GM23248 (cell line): Measurements from ENCODE around the gene ROBO2. TPM values are rescaled to one million over a fixed set of nuclear protein-coding genes. Genes with fewer than 3 reads are reported as not detected.

Experiments
- DNase-seq: peaks from one replicate; pipeline ENCODE4 v3.0.0-alpha.2; 2015
- H2AFZ ChIP-seq: fragments of 200-600 bp; sonication (generic); 2 replicates; pipeline ENCODE4 v1.6.1; 2016; ENCODE audit warnings: antibody characterized with exemption
- H3F3A ChIP-seq: fragments of 200-600 bp; sonication (generic); 2 replicates; pipeline ENCODE4 v1.6.1; 2016; ENCODE audit warnings: mild to moderate bottlenecking, antibody characterized with exemption, mixed run types; ENCODE audit not compliant: insufficient read depth
- H3K27ac ChIP-seq: fragments of 200-600 bp; sonication (generic); 2 replicates; pipeline ENCODE4 v1.5.1; 2016; ENCODE audit warnings: mild to moderate bottlenecking
- H3K27me3 ChIP-seq: fragments of 200-600 bp; sonication (generic); replicated peaks from 2 replicates; pipeline ENCODE4 v1.6.1; 2016; ENCODE audit warnings: mild to moderate bottlenecking; ENCODE audit not compliant: insufficient read depth
- H3K36me3 ChIP-seq: fragments of 200-600 bp; sonication (generic); 2 replicates; pipeline ENCODE4 v1.6.1; 2016; ENCODE audit warnings: low read depth, mild to moderate bottlenecking
- H3K4me1 ChIP-seq: fragments of 200-600 bp; sonication (generic); 2 replicates; pipeline ENCODE4 v1.6.1; 2016; ENCODE audit warnings: mild to moderate bottlenecking; ENCODE audit not compliant: insufficient read depth
- H3K4me2 ChIP-seq: fragments of 200-600 bp; sonication (generic); one replicate; pipeline ENCODE4 v1.6.1; 2016; ENCODE audit warnings: mild to moderate bottlenecking; ENCODE audit not compliant: unreplicated experiment
- H3K4me3 ChIP-seq: fragments of 200-600 bp; sonication (generic); 2 replicates; pipeline ENCODE4 v1.5.1; 2016; ENCODE audit warnings: mild to moderate bottlenecking
- H3K79me2 ChIP-seq: fragments of 200-600 bp; sonication (generic); 2 replicates; pipeline ENCODE4 v1.6.1; 2016; ENCODE audit warnings: mild to moderate bottlenecking; ENCODE audit not compliant: insufficient read depth
- H3K9ac ChIP-seq: fragments of 200-600 bp; sonication (generic); 2 replicates; pipeline ENCODE4 v1.6.1; 2016; ENCODE audit warnings: mild to moderate bottlenecking
- H3K9me2 ChIP-seq: fragments of 200-600 bp; sonication (generic); 2 replicates; pipeline ENCODE4 v1.6.1; 2016; ENCODE audit warnings: mixed run types, mild to moderate bottlenecking, moderate library complexity; ENCODE audit not compliant: insufficient read depth
- H3K9me3 ChIP-seq: fragments of 200-600 bp; sonication (generic); one replicate; pipeline ENCODE4 v1.6.1; 2017; ENCODE audit warnings: low read depth
- H4K20me1 ChIP-seq: fragments of 200-600 bp; sonication (generic); 2 replicates; pipeline ENCODE4 v1.6.0; 2016; ENCODE audit not compliant: insufficient read depth
- EZH2 ChIP-seq: fragments of 200-600 bp; sonication (generic); IDR thresholded peaks from 2 replicates; pipeline ENCODE4 v1.6.1; 2018; ENCODE audit warnings: antibody characterized with exemption, mild to moderate bottlenecking; ENCODE audit not compliant: insufficient read depth, poor library complexity, severe bottlenecking
- EZH2phosphoT487 ChIP-seq: fragments of 200-600 bp; sonication (generic); IDR thresholded peaks from 2 replicates; pipeline ENCODE4 v1.6.1; 2018; ENCODE audit warnings: antibody characterized with exemption, moderate library complexity, mild to moderate bottlenecking, low read depth; ENCODE audit not compliant: insufficient read depth
- WGBS, 2 experiments: methylation state at CpG; one replicate each; pipeline ENCODE4 v1.1.6; 2015 to 2017; ENCODE audit warnings: low lambda C conversion rate in 2 of 2, low coverage in 1 of 2; ENCODE audit errors: missing lambda C conversion rate in 2 of 2; 5-methylcytosine and 5-hydroxymethylcytosine counted together
- in situ Hi-C: fragments of 300-500 bp; cut with MboI; formaldehyde crosslinking; loops from 2 replicates; pipeline ENCODE4 v1.15.0; 2020
- polyA plus RNA-seq: library from polyadenylated mRNA; unstranded; fragments of >200 nt; fragmentation: Nextera tagmentation; extraction: Ambion mirVana; gene quantifications from 2 replicates; pipeline ENCODE4 v1.2.1, GENCODE V29; 2016
- total RNA-seq: library from RNA; depleted of rRNA; stranded (reverse); fragments of >200 nt; shearing (Covaris generic); gene quantifications from 2 replicates; pipeline ENCODE4 v1.2.3, GENCODE V29; 2014

Gene ROBO2
- total and polyA plus RNA-seq, 2 experiments from 2014 or later: under 0.01 to 0.05 TPM

DNA sequence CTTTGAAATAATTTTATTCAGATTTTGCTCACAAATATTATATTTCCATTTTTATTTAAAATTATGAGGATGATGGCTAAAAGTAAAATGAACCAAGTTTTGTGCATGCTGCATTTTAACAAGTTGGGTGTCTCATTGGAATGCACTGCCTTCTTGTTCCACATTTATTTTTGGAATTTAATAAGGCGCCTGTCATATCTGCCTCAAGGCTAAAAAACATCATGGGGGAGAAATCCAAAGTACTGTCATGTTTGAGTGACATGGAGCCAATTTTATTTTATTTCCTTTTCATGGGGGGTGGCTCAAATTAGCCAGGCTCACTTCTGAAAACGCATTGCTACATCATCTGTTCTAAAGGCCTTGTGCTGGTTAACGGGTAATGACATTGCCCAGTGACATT lies 205.1 kb downstream of the ROBO2 start:
- no peaks in the 10 kb centered on the region for H3K9me2 ChIP-seq
- H3K36me3 ChIP-seq: no peaks in the 10 kb centered on the region
- no peak overlapping the region for H3K4me2 ChIP-seq
- no peak for DNase-seq
- no peak overlapping the region for H3K27ac ChIP-seq
- H3K9ac ChIP-seq: no peak overlapping the region
- H3K79me2 ChIP-seq: no peaks in the 10 kb centered on the region
- H3K4me3 ChIP-seq: no peak overlapping the region
- in situ Hi-C loops: no loop called here
- H3K27me3 ChIP-seq: no peaks in the 10 kb centered on the region
- no peak overlapping the region for H2AFZ ChIP-seq
- no peaks in the 10 kb centered on the region for H3K4me1 ChIP-seq
- H3K9me3 ChIP-seq: no peaks in the 10 kb centered on the region
- TF ChIP-seq EZH2: no peak
- H3F3A ChIP-seq: no peaks in the 10 kb centered on the region
- 51 to 53% methylated on average over 3 of the region's 3 CpGs for WGBS, 2 experiments
- no peaks in the 10 kb centered on the region for H4K20me1 ChIP-seq

DNA sequence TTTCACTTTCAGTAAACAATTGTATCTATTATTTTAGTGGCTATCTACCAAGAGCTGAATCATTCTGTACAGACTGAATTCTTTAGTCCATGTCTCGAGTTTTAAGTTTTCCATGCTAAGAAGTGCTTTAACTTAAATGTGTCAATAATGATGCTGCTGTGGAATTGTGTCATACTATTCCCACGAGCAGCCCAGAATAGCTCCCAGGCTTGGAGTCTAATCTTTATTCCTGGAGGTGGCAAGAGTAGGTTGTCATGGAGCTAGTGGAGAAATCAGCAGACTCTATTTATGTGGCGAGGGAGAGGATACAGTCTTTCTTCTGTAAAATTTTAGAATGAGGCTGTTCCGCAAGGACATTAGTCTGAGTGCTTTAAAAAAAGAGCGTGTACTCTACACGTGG lies 207.2 kb downstream of the ROBO2 start:
- in situ Hi-C loops: no loop called here
- Histone ChIP-seq H3K79me2 (no peaks in the 10 kb centered on the region), H3K9ac (no peak overlapping the region), H3K4me2 (no peak overlapping the region), H3K9me3 (no peaks in the 10 kb centered on the region), H3K27ac (no peak overlapping the region), H3K4me1 (no peaks in the 10 kb centered on the region), H3K27me3 (no peaks in the 10 kb centered on the region), H2AFZ (no peak overlapping the region), H3K9me2 (no peaks in the 10 kb centered on the region), H3K4me3 (no peak overlapping the region), H3F3A (no peaks in the 10 kb centered on the region), H3K36me3 (no peaks in the 10 kb centered on the region), H4K20me1 (no peaks in the 10 kb centered on the region)
- WGBS, 2 experiments: 43 to 47% methylated on average over 6 of the region's 6 CpGs
- no peak for DNase-seq
- TF ChIP-seq EZH2phosphoT487 (no peak), EZH2 (no peak)

DNA sequence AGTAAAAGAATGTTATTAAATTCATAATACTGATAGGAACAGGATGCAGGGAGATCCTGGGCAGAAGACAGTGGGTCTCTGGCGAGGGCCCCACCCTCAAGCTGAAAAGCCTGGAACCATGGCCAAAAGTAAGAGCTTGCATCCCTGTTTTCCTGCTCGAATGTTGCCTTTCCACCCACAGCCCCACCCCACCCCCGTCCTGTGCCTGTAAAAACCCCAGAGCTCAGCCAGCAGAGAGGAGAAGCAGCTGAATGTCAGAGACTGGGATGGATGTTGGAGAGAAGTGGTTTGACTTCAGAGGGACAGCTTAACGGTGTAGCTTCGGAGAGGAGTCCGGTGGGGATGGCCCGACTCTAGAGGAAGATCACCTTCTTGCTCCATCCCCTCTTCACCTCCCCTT lies 207.9 kb downstream of the ROBO2 start:
- TF ChIP-seq EZH2 (no peak), EZH2phosphoT487 (no peak)
- no peaks in the 10 kb centered on the region for H4K20me1 ChIP-seq
- H2AFZ ChIP-seq: no peak overlapping the region
- no peaks in the 10 kb centered on the region for H3K9me3 ChIP-seq
- H3K36me3 ChIP-seq: no peaks in the 10 kb centered on the region
- H3F3A ChIP-seq: no peaks in the 10 kb centered on the region
- in situ Hi-C loops: no loop called here
- H3K4me3 ChIP-seq: no peak overlapping the region
- H3K27me3 ChIP-seq: no peaks in the 10 kb centered on the region
- no peaks in the 10 kb centered on the region for H3K9me2 ChIP-seq
- no peak overlapping the region for H3K4me2 ChIP-seq
- no peaks in the 10 kb centered on the region for H3K4me1 ChIP-seq
- H3K79me2 ChIP-seq: no peaks in the 10 kb centered on the region
- H3K27ac ChIP-seq: no peak overlapping the region
- WGBS, 2 experiments: 67 to 73% methylated on average over 7 of the region's 7 CpGs
- H3K9ac ChIP-seq: no peak overlapping the region
- no peak for DNase-seq

DNA sequence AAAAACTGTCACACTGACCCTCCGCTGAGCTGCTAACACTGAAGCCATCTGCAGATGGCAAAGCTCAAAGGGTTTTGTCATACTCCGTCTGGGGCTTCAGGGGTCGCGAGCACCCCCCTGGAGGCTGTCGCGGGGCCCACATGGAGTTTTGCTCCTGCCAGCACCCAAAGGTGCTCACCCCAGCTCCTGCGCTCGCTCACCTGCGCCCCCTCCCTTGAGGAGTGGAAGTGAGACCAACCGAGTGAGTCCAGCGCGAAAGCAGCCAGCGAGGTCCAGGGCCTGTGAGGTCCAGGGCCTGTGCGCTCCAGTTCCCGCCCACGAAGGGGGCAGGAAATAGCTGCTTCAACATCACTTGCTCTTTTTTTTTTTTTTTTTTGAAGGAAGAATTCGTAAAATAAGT lies 208.5 kb downstream of the ROBO2 start:
- no peak for DNase-seq
- Histone ChIP-seq H3K4me2 (no peak overlapping the region), H3K9me2 (no peaks in the 10 kb centered on the region), H3K4me1 (no peaks in the 10 kb centered on the region), H3K27ac (no peak overlapping the region), H3K36me3 (no peaks in the 10 kb centered on the region), H2AFZ (no peak overlapping the region), H3K9me3 (no peaks in the 10 kb centered on the region), H3K79me2 (no peaks in the 10 kb centered on the region), H3K27me3 (no peaks in the 10 kb centered on the region), H3K4me3 (no peak overlapping the region), H3F3A (no peaks in the 10 kb centered on the region), H3K9ac (no peak overlapping the region), H4K20me1 (no peaks in the 10 kb centered on the region)
- WGBS, 2 experiments: 83 to 86% methylated on average over 15 to 17 of the region's 17 CpGs
- TF ChIP-seq EZH2phosphoT487: no peak
- TF ChIP-seq EZH2: no peak
- in situ Hi-C loops: no loop called here

DNA sequence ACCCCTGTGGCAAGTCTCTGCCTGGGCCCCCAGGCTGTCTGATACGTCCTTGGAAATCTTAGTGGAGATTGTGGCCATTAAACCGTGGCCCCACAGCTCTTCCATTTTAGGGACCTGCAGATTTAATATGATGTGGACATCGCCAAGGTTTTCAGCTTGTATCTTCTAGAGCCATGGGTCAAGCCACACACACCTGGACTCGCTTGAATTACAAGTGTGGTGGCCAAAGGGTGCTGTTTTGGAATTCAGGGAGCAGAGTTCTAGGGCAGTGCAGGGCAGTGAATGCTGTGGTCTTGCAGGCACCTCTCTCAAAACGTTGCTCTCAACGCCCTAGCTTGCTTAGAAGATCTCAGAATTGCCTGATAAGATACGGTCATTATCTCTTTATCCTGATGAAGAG lies 211.2 kb downstream of the ROBO2 start:
- no peaks in the 10 kb centered on the region for H3K36me3 ChIP-seq
- no peak overlapping the region for H3K9ac ChIP-seq
- no peaks in the 10 kb centered on the region for H4K20me1 ChIP-seq
- no peak for TF ChIP-seq EZH2
- no peak overlapping the region for H3K27ac ChIP-seq
- H3K9me2 ChIP-seq: no peaks in the 10 kb centered on the region
- H3K4me3 ChIP-seq: no peak overlapping the region
- no peaks in the 10 kb centered on the region for H3K79me2 ChIP-seq
- H3F3A ChIP-seq: no peaks in the 10 kb centered on the region
- no peak for DNase-seq
- H2AFZ ChIP-seq: no peak overlapping the region
- 59 to 61% methylated on average over 7 of the region's 7 CpGs for WGBS, 2 experiments
- in situ Hi-C loops: no loop called here
- no peaks in the 10 kb centered on the region for H3K9me3 ChIP-seq
- no peaks in the 10 kb centered on the region for H3K27me3 ChIP-seq
- no peak overlapping the region for H3K4me2 ChIP-seq
- H3K4me1 ChIP-seq: no peaks in the 10 kb centered on the region
